ENCODE measurements around the gene RNF145. TPM values are rescaled to one million over a fixed set of nuclear protein-coding genes. Genes with fewer than 3 reads are reported as not detected.
A peak's percentile ranks its signal among the peaks of the same experiment; 100 is the strongest.
"Not testable (repeated sequence)": the region's sequence is repeated elsewhere in the genome, so short reads cannot be mapped to it uniquely, and the experiment has no call there.

The RNF145 gene
- total RNA-seq, 2 experiments from 2014 or later, result 77.5 to 87.5 TPM

DNA sequence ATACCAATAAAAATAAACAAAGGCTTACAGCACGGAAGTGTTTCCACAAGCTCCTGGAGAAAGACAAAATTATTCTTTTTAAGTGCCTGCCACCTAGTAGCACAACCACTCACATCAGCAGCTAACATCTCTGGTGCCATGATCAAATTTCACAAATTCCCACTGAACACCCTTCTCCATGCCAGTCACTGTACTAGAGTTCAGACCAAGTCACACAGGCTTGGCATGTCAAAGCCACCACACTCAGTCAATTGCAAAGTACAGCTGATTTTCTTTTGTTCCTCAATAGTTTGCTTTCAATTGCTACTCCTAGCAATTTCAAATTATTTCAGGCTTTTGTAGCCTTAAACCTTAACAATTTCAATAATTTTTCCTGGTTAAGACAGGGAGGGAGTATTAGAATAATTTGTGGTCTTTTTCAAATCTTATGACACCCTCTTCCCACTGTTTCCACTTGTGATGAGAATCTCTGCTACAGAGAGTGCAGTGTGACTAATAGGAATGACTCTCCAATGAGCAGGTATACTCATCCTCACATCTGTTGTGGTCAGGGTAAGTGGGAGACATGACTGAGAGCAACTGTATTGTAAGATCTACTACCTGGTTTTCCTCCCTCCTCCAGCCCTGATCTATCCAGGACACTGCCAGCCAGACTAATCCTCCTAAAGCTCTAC lies 46.2 kb downstream of the RNF145 start:
- no peak overlapping the region for H3K4me3 Mint-ChIP-seq
- TF ChIP-seq, protein P1, sequence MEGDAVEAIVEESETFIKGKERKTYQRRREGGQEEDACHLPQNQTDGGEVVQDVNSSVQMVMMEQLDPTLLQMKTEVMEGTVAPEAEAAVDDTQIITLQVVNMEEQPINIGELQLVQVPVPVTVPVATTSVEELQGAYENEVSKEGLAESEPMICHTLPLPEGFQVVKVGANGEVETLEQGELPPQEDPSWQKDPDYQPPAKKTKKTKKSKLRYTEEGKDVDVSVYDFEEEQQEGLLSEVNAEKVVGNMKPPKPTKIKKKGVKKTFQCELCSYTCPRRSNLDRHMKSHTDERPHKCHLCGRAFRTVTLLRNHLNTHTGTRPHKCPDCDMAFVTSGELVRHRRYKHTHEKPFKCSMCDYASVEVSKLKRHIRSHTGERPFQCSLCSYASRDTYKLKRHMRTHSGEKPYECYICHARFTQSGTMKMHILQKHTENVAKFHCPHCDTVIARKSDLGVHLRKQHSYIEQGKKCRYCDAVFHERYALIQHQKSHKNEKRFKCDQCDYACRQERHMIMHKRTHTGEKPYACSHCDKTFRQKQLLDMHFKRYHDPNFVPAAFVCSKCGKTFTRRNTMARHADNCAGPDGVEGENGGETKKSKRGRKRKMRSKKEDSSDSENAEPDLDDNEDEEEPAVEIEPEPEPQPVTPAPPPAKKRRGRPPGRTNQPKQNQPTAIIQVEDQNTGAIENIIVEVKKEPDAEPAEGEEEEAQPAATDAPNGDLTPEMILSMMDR (IDR thresholded peaks at IDR 0.05), result no peak
- no peaks in the 10 kb centered on the region for H3K27me3 Mint-ChIP-seq
- H3K9me3 Mint-ChIP-seq, result no peaks in the 10 kb centered on the region
- peaks cover 44% of the 10 kb centered on the region for H3K4me1 Mint-ChIP-seq (ENCODE audit: low read depth)
- ATAC-seq, result peak; percentile 93
- POLR2A ChIA-PET, result interaction anchor here (0.8 to 1.4 kb wide), 2 partner anchors 44 to 115 kb away, joined by 3 read pairs; no protein-coding TSS in a partner anchor
- intact Hi-C loops (cut with micrococcal nuclease), result no loop called here
- CTCF ChIA-PET, result interaction anchor here (0.8 to 1.4 kb wide), 4 partner anchors 12 to 48 kb away, joined by 3 read pairs; no protein-coding TSS in a partner anchor
- peak overlapping the region; percentile 80 for H3K27ac Mint-ChIP-seq
- peaks cover 49% of the 10 kb centered on the region for H3K36me3 Mint-ChIP-seq (ENCODE audit: low read depth)
- peak; percentile 25 for DNase-seq

DNA sequence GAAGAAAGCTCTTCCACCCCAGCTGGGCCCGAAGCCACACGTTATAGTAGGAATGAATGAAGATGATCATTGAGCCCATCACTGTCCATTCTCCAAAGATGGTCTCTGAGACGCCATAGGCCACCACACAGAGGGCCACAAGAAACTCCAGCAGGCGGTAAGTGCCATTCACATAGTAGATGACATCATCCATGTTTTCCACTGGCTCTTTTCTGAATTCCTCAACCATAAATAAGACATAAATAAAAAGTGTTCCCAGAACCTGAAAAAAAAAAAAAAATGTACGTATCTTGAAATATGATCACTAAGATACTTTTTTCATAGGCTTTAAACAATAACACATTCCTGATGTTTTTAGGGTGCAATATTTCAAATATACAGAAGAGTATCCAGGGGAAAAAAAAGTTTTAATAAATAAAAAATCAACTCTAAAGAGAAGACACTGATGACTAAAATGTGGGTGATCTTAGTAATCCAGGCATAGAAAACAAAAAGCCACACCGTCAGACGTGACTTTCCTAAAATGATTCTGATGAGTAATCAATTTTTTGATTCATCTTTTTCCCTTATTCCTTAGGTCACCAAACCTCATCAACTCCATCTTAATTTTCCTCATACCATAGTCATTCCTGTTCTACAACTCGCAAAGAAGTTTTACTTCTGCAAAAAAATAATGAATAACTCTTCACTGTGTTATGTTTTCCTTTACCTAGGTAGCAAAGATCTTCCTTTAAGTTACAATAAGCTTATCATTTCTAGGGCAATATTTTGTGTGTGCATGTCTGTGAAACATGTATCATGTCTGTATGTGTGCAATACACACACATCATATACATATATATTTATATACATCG lies 47.8 kb downstream of the RNF145 start:
- intact Hi-C loops (cut with micrococcal nuclease), result no loop called here
- H3K36me3 Mint-ChIP-seq (ENCODE audit: low read depth), result peaks cover 46% of the 10 kb centered on the region

DNA sequence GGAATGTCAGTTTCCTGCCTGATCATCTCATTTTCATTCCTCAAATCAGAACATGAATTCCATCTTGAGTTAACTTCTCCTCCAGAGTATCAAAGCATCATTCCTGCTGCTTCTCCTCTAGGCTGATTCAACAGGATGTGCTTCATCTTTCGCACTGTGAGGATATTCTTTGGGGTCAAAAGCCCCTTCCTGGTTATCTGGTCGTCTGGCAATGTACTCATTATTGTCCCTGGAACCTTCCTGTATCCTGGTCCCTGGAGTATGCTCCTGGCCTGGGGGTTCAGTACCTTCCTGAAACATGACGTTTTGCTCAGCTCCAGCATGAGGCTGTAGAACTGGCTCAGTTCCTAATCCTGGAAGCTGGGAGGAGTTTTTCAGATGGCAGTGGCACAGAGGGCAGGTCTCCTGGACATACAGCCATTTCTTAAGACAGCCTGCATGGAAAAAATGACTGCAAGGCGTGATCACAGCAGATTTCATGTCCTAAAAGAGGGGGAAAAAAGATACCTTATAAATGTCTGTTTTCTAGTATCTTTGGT lies 50.7 kb downstream of the RNF145 start:
- intact Hi-C loops (cut with micrococcal nuclease), result loop anchor here (5.0 kb wide), 2 partner anchors 49 to 104 kb away; partner anchors contain the start of genes RNF145 and UBLCP1
- H3K27me3 Mint-ChIP-seq, ATAC-seq, H3K9me3 Mint-ChIP-seq, POLR2A ChIA-PET, DNase-seq, H3K4me3 Mint-ChIP-seq: not testable (repeated sequence)
- H3K36me3 Mint-ChIP-seq (ENCODE audit: low read depth), result peaks cover 48% of the 10 kb centered on the region
- CTCF ChIA-PET, result interaction anchor here (1.2 to 5.1 kb wide), 5 partner anchors 14 to 159 kb away, joined by 3 to 66 read pairs (median 14); no protein-coding TSS in a partner anchor
- H3K27ac Mint-ChIP-seq, result peak overlapping the region; percentile 75
- peaks cover 57% of the 10 kb centered on the region for H3K4me1 Mint-ChIP-seq (ENCODE audit: low read depth)

More for the DNA sequence above, 47.8 kb downstream of the RNF145 start:
- H3K9me3 Mint-ChIP-seq, result no peaks in the 10 kb centered on the region
- H3K27me3 Mint-ChIP-seq, result no peaks in the 10 kb centered on the region
- TF ChIP-seq, protein P1 (IDR thresholded peaks at IDR 0.05), result no peak
- ChIA-PET POLR2A (interaction anchor here (1.4 kb wide), 1 partner anchor 46 kb away, joined by 3 read pairs; no protein-coding TSS in a partner anchor), CTCF (interaction anchor here (0.9 to 2.9 kb wide), 3 partner anchors 9 to 156 kb away, joined by 3 to 9 read pairs (median 3); no protein-coding TSS in a partner anchor)
- peak overlapping the region; percentile 65 for H3K27ac Mint-ChIP-seq
- H3K4me3 Mint-ChIP-seq, result no peak overlapping the region
- ATAC-seq (no peak), DNase-seq (no peak)
- peaks cover 58% of the 10 kb centered on the region for H3K4me1 Mint-ChIP-seq (ENCODE audit: low read depth)

DNA sequence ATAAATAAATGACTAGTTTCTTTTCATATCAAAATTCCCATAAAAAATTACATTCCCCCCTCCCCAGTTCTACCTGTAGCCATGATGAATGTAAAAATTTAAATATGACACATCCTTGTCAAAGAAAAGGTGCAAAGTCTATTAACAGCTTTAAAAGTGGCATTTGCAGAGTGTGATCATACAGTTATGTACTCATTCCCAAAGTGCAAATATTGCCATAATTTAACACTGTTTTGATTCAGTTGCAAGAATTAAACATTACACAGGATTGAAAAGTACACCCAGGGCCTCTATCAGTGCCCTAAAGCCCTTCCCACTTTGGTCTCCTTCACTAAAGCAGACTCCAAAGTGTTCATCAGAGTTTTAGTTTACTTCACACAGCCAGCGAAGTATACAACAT lies 51.8 kb downstream of the RNF145 start:
- Mint-ChIP-seq H3K4me1 (ENCODE audit: low read depth) (peaks cover 47% of the 10 kb centered on the region), H3K27me3 (no peaks in the 10 kb centered on the region), H3K9me3 (no peaks in the 10 kb centered on the region), H3K36me3 (ENCODE audit: low read depth) (peaks cover 42% of the 10 kb centered on the region), H3K4me3 (no peak overlapping the region), H3K27ac (peak overlapping the region; percentile 28)
- POLR2A ChIA-PET, result interaction anchor here (0.8 kb wide), 1 partner anchor 17 kb away, joined by 3 read pairs; no protein-coding TSS in a partner anchor
- CTCF ChIA-PET, result interaction anchor here (0.6 to 5.1 kb wide), 56 partner anchors 9 to 987 kb away, joined by 3 to 66 read pairs (median 6); no protein-coding TSS in a partner anchor
- TF ChIP-seq, protein P1 (IDR thresholded peaks at IDR 0.05), result no peak
- intact Hi-C loops (cut with micrococcal nuclease), result loop anchor here (5.0 kb wide), 2 partner anchors 50 to 105 kb away; partner anchors contain the start of genes RNF145 and UBLCP1
- DNase-seq (no peak), ATAC-seq (no peak)

Measured in activated CD8-positive, alpha-beta T cell treated with anti-CD3 and anti-CD28 coated beads for 36 hours (primary cell).